A204.1 (cell line): ENCODE results near the gene ELP4.

Experiments
- FAIRE-seq: peaks from 2 replicates; lab custom pipeline; 2012; peaks lifted over from hg19 to GRCh38; lab: Jason Lieb, UNC

The ELP4 gene

GRCh38 chr11:31824879-31825837, 315.6 kb downstream of the ELP4 start:
- FAIRE-seq = no peak

GRCh38 chr11:31825838-31826484, 316.4 kb downstream of the ELP4 start:
- FAIRE-seq = no peak

- FAIRE-seq = no peak
Observed at GRCh38 chr11:31826536-31827438, 317.2 kb downstream of the ELP4 start.

- FAIRE-seq = no peak
Observed at GRCh38 chr11:31827455-31828206, 318.1 kb downstream of the ELP4 start.

GRCh38 chr11:31828217-31828616, 318.6 kb downstream of the ELP4 start:
- FAIRE-seq = no peak

- FAIRE-seq = no peak
Observed at GRCh38 chr11:31830406-31830805, 320.8 kb downstream of the ELP4 start.

- FAIRE-seq = no peak
Observed at GRCh38 chr11:31834237-31834636, 324.7 kb downstream of the ELP4 start.
